GM12891 (cell line): Measurements from ENCODE around the gene ACAA1.

Experiments
- POLR2A ChIP-seq: IDR thresholded peaks from 2 replicates; pipeline ENCODE4 v1.6.1; 2011; ENCODE audit warnings: low read depth, low read length, control low read depth
- TAF1 ChIP-seq: IDR thresholded peaks from 2 replicates; pipeline ENCODE4 v1.6.1; 2011; ENCODE audit warnings: low read depth, low read length, control low read depth

- TF ChIP-seq POLR2A = no peak
- no peak for TF ChIP-seq TAF1
Observed at GRCh38 chr3:38108649-38109579, 28.0 kb downstream of the ACAA1 start.
